ENCODE measurements around the gene CAPN7. TPM values are rescaled to one million over a fixed set of nuclear protein-coding genes. Genes with fewer than 3 reads are reported as not detected.

CAPN7 gene
- total and polyA plus RNA-seq, 2 donors (not counting 1 experiment from before 2014, with no cell fraction given) = 25.9 to 38.0 TPM

GRCh38 chr3:15216501-15216900 lies 10.5 kb downstream of the CAPN7 start:
- no peaks in the 10 kb centered on the region for H3K4me1 ChIP-seq (ENCODE audit: control insufficient read depth, extremely low read depth, insufficient read depth, low read length)
- no peaks in the 10 kb centered on the region for H4K20me1 ChIP-seq (ENCODE audit: control insufficient read depth, extremely low read depth, insufficient read depth, low read length)
- no peak overlapping the region for H3K9ac ChIP-seq (ENCODE audit: insufficient read depth, low read length)
- H3K9me3 ChIP-seq (ENCODE audit: control insufficient read depth, insufficient read depth, low read depth, low read length) = no peaks in the 10 kb centered on the region
- H3K79me2 ChIP-seq (ENCODE audit: control insufficient read depth, insufficient read depth, low read length) = no peaks in the 10 kb centered on the region
- no peak overlapping the region for H3K27ac ChIP-seq (ENCODE audit: insufficient read depth, low read length)
- TF ChIP-seq CTCF (conservative IDR thresholded peaks at IDR 0.05 in 1 of 2, IDR thresholded peaks at IDR 0.05 in 1 of 2; ENCODE audit: low read depth in 1 of 2, low read length in 2 of 2) = no peak
- TF ChIP-seq EZH2 (IDR thresholded peaks at IDR 0.05; ENCODE audit: low read length, missing control alignments) = no peak
- DNase-seq (ENCODE audit: low read depth in 2 of 2) = no peak
- no peak overlapping the region for H3K4me2 ChIP-seq (ENCODE audit: extremely low read depth, insufficient read depth, low read length)
- H3K4me3 ChIP-seq (replicated peaks in 1 of 4; ENCODE audit: control extremely low read depth in 1 of 4, insufficient read depth in 1 of 4, low read depth in 3 of 4, low read length in 4 of 4) = no peak overlapping the region
- H3K27me3 ChIP-seq (ENCODE audit: control insufficient read depth, insufficient read depth, low read length) = no peaks in the 10 kb centered on the region
- no peak overlapping the region for H2AFZ ChIP-seq (ENCODE audit: low read length)
- peaks cover 6% of the 10 kb centered on the region for H3K36me3 ChIP-seq (ENCODE audit: control insufficient read depth, insufficient read depth, low read length)

- no peak overlapping the region for H3K4me2 ChIP-seq (ENCODE audit: extremely low read depth, insufficient read depth, low read length)
- H3K4me1 ChIP-seq (ENCODE audit: control insufficient read depth, extremely low read depth, insufficient read depth, low read length) = no peaks in the 10 kb centered on the region
- no peaks in the 10 kb centered on the region for H3K9me3 ChIP-seq (ENCODE audit: control insufficient read depth, insufficient read depth, low read depth, low read length)
- no peak overlapping the region for H3K9ac ChIP-seq (ENCODE audit: insufficient read depth, low read length)
- no peak for DNase-seq (ENCODE audit: low read depth in 2 of 2)
- no peak for TF ChIP-seq EZH2 (IDR thresholded peaks at IDR 0.05; ENCODE audit: low read length, missing control alignments)
- TF ChIP-seq CTCF (conservative IDR thresholded peaks at IDR 0.05 in 1 of 2, IDR thresholded peaks at IDR 0.05 in 1 of 2; ENCODE audit: low read depth in 1 of 2, low read length in 2 of 2) = no peak
- no peaks in the 10 kb centered on the region for H3K27me3 ChIP-seq (ENCODE audit: control insufficient read depth, insufficient read depth, low read length)
- no peak overlapping the region for H2AFZ ChIP-seq (ENCODE audit: low read length)
- H4K20me1 ChIP-seq (ENCODE audit: control insufficient read depth, extremely low read depth, insufficient read depth, low read length) = no peaks in the 10 kb centered on the region
- peaks cover 9% of the 10 kb centered on the region for H3K36me3 ChIP-seq (ENCODE audit: control insufficient read depth, insufficient read depth, low read length)
- H3K79me2 ChIP-seq (ENCODE audit: control insufficient read depth, insufficient read depth, low read length) = no peaks in the 10 kb centered on the region
- H3K27ac ChIP-seq (ENCODE audit: insufficient read depth, low read length) = no peak overlapping the region
- H3K4me3 ChIP-seq (replicated peaks in 1 of 4; ENCODE audit: control extremely low read depth in 1 of 4, insufficient read depth in 1 of 4, low read depth in 3 of 4, low read length in 4 of 4) = no peak overlapping the region
Measured at GRCh38 chr3:15217011-15217671, 11.1 kb downstream of the CAPN7 start.

- H3K9me3 ChIP-seq (ENCODE audit: control insufficient read depth, insufficient read depth, low read depth, low read length) = no peaks in the 10 kb centered on the region
- no peaks in the 10 kb centered on the region for H3K4me1 ChIP-seq (ENCODE audit: control insufficient read depth, extremely low read depth, insufficient read depth, low read length)
- H3K27ac ChIP-seq (ENCODE audit: insufficient read depth, low read length) = no peak overlapping the region
- H2AFZ ChIP-seq (ENCODE audit: low read length) = no peak overlapping the region
- DNase-seq (ENCODE audit: low read depth in 2 of 2) = no peak
- no peaks in the 10 kb centered on the region for H3K79me2 ChIP-seq (ENCODE audit: control insufficient read depth, insufficient read depth, low read length)
- no peak overlapping the region for H3K4me3 ChIP-seq (replicated peaks in 1 of 4; ENCODE audit: control extremely low read depth in 1 of 4, insufficient read depth in 1 of 4, low read depth in 3 of 4, low read length in 4 of 4)
- H3K4me2 ChIP-seq (ENCODE audit: extremely low read depth, insufficient read depth, low read length) = no peak overlapping the region
- no peaks in the 10 kb centered on the region for H3K27me3 ChIP-seq (ENCODE audit: control insufficient read depth, insufficient read depth, low read length)
- TF ChIP-seq CTCF (conservative IDR thresholded peaks at IDR 0.05 in 1 of 2, IDR thresholded peaks at IDR 0.05 in 1 of 2; ENCODE audit: low read depth in 1 of 2, low read length in 2 of 2) (no peak), EZH2 (IDR thresholded peaks at IDR 0.05; ENCODE audit: low read length, missing control alignments) (no peak)
- H3K36me3 ChIP-seq (ENCODE audit: control insufficient read depth, insufficient read depth, low read length) = peaks cover 9% of the 10 kb centered on the region
- no peak overlapping the region for H3K9ac ChIP-seq (ENCODE audit: insufficient read depth, low read length)
- no peaks in the 10 kb centered on the region for H4K20me1 ChIP-seq (ENCODE audit: control insufficient read depth, extremely low read depth, insufficient read depth, low read length)
Measured at GRCh38 chr3:15217841-15218267, 11.8 kb downstream of the CAPN7 start.

All from fibroblast of lung (primary cell).